WERI-Rb-1 (cell line): ENCODE data around the gene CNTNAP1.
A peak's percentile ranks its signal among the peaks of the same experiment; 100 is the strongest.

Source experiments
- DNase-seq: peaks from one replicate; pipeline ENCODE4 v3.0.0-alpha.2; 2020
- H3K27ac ChIP-seq: fragments of 250-450 bp; sonication (Bioruptor Pico); 2 replicates; pipeline ENCODE4 v1.5.1; 2020; ENCODE audit warnings: mild to moderate bottlenecking, moderate library complexity
- H3K27me3 ChIP-seq: fragments of 250-450 bp; sonication (Bioruptor Pico); 2 replicates; pipeline ENCODE4 v1.5.1; 2021; ENCODE audit warnings: mild to moderate bottlenecking, low read depth, moderate library complexity; ENCODE audit not compliant: insufficient read depth, severe bottlenecking
- H3K36me3 ChIP-seq: fragments of 250-450 bp; sonication (Bioruptor Pico); 2 replicates; pipeline ENCODE4 v1.5.1; 2020; ENCODE audit warnings: mild to moderate bottlenecking, moderate library complexity
- H3K4me3 ChIP-seq: 2 replicates; pipeline ENCODE4 v1.5.1; 2011; ENCODE audit warnings: low read depth, mild to moderate bottlenecking, control low read depth, low read length
- H3K9me3 ChIP-seq: fragments of 250-450 bp; sonication (Bioruptor Pico); 2 replicates; pipeline ENCODE4 v1.5.1; 2021; ENCODE audit warnings: mild to moderate bottlenecking, moderate library complexity; ENCODE audit not compliant: severe bottlenecking
- TF ChIP-seq, protein P1 (sequence below): IDR thresholded peaks from 2 replicates; pipeline ENCODE4 v1.5.1; 2011; ENCODE audit warnings: low read depth, mild to moderate bottlenecking, control low read depth, inconsistent platforms, low read length

CNTNAP1 gene

DNA sequence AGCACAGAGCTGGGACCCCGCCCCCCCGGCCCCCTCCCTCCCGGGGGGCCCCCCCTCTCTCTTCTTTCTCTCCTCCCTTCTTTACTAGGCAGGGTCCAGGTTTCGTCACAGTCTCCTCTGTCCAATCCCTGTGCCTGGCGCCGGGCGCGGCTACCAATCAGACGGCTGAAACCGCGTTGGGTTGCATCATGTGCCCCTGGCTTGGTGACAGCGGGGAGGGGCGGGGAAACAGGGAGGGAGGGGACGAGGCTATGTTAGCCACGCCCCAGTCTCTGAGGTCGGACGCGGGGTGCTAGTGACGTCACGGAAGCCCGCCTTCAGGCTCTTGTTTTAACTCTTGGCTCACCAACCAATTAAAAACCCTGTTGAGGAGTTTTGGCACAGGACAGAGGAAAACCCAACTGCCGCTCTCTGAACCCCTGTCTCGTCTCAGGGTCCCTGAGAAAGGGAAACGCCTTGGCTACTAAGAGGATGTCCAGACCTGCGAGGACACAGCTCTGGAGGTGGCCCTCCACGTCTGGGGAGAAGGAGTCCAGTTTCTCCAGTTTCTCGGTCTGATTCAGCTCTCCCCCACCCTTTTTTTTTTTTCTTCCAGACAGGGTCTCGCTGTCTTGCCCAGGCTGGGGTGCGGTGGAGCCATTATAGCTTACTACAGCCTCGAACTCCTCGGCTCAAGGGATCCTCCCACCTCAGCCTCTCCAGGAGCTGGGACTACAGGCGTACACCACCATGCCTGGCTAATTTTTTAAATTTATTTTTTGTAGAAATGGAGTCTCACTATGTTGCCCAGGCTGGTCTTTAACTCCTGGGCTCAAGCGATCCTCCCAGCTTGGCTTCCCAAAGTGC is 5.1 kb upstream of the CNTNAP1 start:
- Histone ChIP-seq H3K9me3 (no peaks in the 10 kb centered on the region), H3K27me3 (no peaks in the 10 kb centered on the region), H3K27ac (peak overlapping the region; percentile 98), H3K4me3 (peak overlapping the region; percentile 96), H3K36me3 (peaks cover 27% of the 10 kb centered on the region)
- DNase-seq: peak; percentile 100
- TF ChIP-seq, protein P1, sequence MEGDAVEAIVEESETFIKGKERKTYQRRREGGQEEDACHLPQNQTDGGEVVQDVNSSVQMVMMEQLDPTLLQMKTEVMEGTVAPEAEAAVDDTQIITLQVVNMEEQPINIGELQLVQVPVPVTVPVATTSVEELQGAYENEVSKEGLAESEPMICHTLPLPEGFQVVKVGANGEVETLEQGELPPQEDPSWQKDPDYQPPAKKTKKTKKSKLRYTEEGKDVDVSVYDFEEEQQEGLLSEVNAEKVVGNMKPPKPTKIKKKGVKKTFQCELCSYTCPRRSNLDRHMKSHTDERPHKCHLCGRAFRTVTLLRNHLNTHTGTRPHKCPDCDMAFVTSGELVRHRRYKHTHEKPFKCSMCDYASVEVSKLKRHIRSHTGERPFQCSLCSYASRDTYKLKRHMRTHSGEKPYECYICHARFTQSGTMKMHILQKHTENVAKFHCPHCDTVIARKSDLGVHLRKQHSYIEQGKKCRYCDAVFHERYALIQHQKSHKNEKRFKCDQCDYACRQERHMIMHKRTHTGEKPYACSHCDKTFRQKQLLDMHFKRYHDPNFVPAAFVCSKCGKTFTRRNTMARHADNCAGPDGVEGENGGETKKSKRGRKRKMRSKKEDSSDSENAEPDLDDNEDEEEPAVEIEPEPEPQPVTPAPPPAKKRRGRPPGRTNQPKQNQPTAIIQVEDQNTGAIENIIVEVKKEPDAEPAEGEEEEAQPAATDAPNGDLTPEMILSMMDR: no peak

DNA sequence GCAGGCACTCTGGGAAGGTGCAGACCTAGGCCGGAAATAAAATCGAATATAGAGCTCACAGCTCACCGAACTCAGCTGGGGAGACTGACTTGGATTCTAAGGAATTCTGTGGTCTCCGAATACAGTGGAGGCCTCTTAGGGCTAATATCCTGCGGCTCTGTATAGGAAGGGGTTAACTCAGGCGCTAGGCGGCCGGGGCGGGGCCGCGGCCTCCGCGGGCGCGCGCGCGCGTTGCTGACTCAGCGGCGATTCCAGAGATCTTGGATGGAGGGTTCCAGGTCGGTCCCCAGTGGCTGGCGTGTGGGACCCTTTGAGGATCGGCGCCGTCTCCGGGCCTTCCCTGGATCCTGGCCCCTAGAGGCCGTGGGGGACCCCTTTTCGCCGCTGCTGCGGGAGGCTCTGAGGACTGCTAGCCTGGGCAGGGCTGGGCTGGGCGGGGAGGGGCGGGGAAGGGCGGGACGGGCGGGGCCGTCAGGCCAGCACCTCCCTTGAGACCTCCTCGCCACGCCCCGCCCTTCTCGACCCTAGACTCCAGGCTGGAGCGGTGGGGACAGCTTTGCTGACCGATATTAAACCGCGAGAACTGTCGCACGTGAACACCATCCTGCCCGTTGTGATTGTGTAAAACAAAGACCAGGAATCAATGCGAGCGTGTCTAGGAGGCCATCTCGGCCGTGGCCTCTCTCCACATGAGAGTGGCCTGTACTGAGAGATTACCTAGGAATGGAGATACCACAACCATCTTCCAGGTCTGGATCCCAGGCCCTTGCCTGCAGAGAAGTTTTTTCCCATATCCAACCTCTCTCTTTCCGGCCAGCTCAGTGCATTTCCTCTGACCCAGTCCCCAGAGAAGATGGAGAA is 4.2 kb upstream of the CNTNAP1 start:
- peak; percentile 99 for DNase-seq
- Histone ChIP-seq H3K4me3 (peak overlapping the region; percentile 56), H3K27me3 (no peaks in the 10 kb centered on the region), H3K27ac (peak overlapping the region; percentile 98), H3K9me3 (no peaks in the 10 kb centered on the region), H3K36me3 (peaks cover 18% of the 10 kb centered on the region)
- TF ChIP-seq, protein P1: no peak

DNA sequence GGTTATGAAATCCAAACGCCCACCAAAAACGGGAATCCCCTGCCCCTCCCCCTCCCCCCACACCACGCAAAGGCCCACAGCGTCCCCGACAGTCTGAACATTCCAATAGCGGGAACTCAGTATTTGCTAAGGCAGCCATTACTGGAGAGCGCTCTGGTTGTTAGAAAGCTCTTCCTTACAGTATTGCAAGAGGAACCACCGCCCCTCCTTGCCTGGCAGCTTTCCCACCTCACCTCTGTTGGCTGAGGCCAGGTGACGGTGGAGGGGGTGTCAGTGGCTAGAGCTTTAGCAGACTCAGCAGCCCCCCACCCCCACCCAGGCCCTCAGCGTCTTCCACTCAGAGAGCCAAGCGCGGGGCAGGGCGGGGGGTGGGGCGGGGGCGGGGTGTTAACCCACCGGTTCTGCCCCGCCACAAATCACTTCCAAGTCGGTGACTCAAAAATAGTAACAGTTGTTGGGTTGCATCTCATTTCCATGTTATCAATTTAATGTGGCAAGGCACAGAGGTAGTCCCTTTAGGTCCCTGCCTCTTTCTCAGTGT is 3.3 kb upstream of the CNTNAP1 start:
- H3K9me3 ChIP-seq: no peaks in the 10 kb centered on the region
- peaks cover 11% of the 10 kb centered on the region for H3K36me3 ChIP-seq
- H3K4me3 ChIP-seq: peak overlapping the region; percentile 56
- TF ChIP-seq, protein P1: no peak
- peak; percentile 83 for DNase-seq
- no peaks in the 10 kb centered on the region for H3K27me3 ChIP-seq
- H3K27ac ChIP-seq: peak overlapping the region; percentile 98

DNA sequence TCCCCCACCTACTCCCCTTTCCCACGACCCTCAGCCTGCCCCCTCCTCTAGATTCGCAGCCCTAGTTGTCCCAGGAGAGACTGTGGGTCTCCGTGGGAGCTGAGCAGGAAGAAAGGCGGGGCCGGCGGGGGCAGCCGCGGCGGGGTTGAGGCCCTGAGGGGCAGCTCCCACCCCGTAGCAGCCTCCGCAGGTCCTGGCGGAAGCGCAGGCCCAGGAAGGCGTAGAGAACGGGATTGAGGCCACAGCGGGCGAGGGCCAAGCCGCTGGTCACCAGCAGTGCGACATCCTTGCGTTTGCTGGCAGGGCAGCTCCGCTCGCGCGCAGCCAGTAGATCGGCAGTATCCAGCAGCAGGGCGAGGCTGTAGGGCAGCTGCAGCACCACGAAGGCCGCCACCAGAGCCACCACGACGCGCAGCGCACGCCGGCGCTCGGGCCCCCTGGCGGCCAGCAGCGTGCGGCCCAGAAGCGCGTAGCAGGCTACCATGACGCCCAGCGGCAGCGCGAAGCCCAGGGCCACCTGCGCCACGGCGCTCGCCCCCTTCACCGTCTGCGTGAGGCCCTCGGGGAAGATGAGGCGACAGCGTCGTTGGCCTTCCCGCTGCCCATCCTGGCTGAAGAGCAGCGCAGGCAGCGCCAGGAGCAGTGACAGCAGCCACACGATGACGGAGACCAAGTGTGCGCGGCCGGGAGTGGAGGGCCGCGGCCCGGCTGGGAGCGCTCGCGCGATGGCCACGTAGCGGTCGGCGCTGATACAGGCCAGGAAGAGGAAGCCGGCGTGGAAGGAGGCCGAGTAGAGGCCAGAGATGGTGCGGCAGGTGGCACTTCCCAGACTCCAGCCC is 2.6 kb upstream of the CNTNAP1 start:
- H3K36me3 ChIP-seq: peaks cover 6% of the 10 kb centered on the region
- H3K27ac ChIP-seq: peak overlapping the region; percentile 98
- no peaks in the 10 kb centered on the region for H3K9me3 ChIP-seq
- no peaks in the 10 kb centered on the region for H3K27me3 ChIP-seq
- TF ChIP-seq, protein P1: no peak
- no peak overlapping the region for H3K4me3 ChIP-seq
- DNase-seq: peak; percentile 42

DNA sequence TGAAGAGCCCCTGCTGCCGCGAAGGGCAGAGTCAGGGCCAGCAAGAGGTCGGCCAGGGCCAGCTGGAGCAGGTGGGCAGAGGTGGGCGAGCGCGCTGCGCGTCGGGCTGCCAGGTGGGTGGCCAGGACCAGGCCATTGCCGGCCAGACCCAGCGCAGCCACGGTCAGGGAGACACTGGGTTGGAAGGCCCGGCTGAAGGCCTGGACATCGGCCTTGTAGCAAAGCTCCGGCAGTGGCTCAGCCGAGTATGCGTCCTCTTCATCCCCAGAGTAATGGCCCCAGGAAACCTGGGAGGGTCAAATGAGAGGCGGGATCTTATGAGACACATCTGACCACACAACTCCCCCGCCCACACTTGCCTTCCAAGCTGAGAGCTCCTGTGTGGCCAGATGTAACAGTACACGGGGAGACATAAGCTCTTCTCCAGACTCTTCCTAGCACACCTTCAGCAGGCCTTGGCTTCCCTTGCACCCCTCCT is 2.0 kb upstream of the CNTNAP1 start:
- Histone ChIP-seq H3K27ac (peak overlapping the region; percentile 98), H3K36me3 (peaks cover 10% of the 10 kb centered on the region), H3K27me3 (no peaks in the 10 kb centered on the region), H3K9me3 (no peaks in the 10 kb centered on the region), H3K4me3 (no peak overlapping the region)
- TF ChIP-seq, protein P1: no peak
- DNase-seq: peak; percentile 82
